Thyroid gland (tissue), 4 donors: ENCODE data around the gene FOXJ2.

Experiments
- CTCF ChIP-seq, 6 experiments: fragments of 200-600 bp in 3 of 6; fragments of 450-650 bp in 3 of 6; sonication (generic) in 3 of 6; IDR thresholded peaks; one replicate each; pipeline ENCODE4 v1.5.1; 2016 to 2019; ENCODE audit warnings: antibody characterized with exemption in 6 of 6, mild to moderate bottlenecking in 2 of 6, inconsistent platforms in 1 of 6, moderate library complexity in 1 of 6
- POLR2A ChIP-seq, 2 donors: fragments of 450-650 bp; IDR thresholded peaks; one replicate each; pipeline ENCODE4 v1.6.1; 2017; ENCODE audit warnings: antibody characterized with exemption in 2 of 2, mild to moderate bottlenecking in 2 of 2, moderate library complexity in 1 of 2

- TF ChIP-seq POLR2A (IDR thresholded peaks at IDR 0.05) (no peak), CTCF (IDR thresholded peaks at IDR 0.05) (no peak)
These were observed 17.7 kb upstream of the FOXJ2 start for GRCh38 chr12:8014836-8015235.
